A549 (cell line): Measurements from ENCODE around the gene ERFE. TPM values are rescaled to one million over a fixed set of nuclear protein-coding genes. Genes with fewer than 3 reads are reported as not detected.

Experiments used
- ATAC-seq, 2 experiments: fragments of 200-7000 bp in 1 of 2; fragments of >200 bp in 1 of 2; cut with Nextera tagmentation in 1 of 2; cut with Tn5 transposase in 1 of 2; 3 replicates each; pipeline versions ENCODE4 v1.8.0 to v1.9.1; 2018 to 2020; ENCODE audit warnings: mild to moderate bottlenecking in 1 of 2, moderate library complexity in 1 of 2
- CTCF ChIA-PET: fragments of 300-600 bp; sonication (Branson Sonifier 250); formaldehyde crosslinking; extraction: SDS; loops from one replicate; lab custom pipeline; 2021; ENCODE audit warnings: antibody characterized with exemption, inconsistent platforms; lab: Yijun Ruan, JAX
- POLR2A ChIA-PET: fragments of 350-600 bp; formaldehyde crosslinking; extraction: SDS; loops from one replicate; lab custom pipeline; 2021; ENCODE audit warnings: antibody characterized with exemption, inconsistent platforms; lab: Yijun Ruan, JAX
- DNase-seq, 2 experiments: peaks; one replicate each; pipeline versions ENCODE4 v3.0.0 to v3.0.0-alpha.2; 2011 to 2016; ENCODE audit warnings: low read depth in 1 of 2, low spot score in 1 of 2
- FAIRE-seq: peaks from 2 replicates; lab custom pipeline; 2011; peaks lifted over from hg19 to GRCh38; lab: Jason Lieb, UNC
- H3K27ac ChIP-seq, 2 experiments: fragments of >200 bp; sonication (Bioruptor Twin); formaldehyde crosslinking; 3 replicates each; pipeline ENCODE4 v1.5.1; 2016 to 2017
- H3K4me1 ChIP-seq: fragments of >200 bp; sonication (Bioruptor Twin); formaldehyde crosslinking; 3 replicates; pipeline ENCODE4 v1.6.1; 2016
- H3K4me2 ChIP-seq: fragments of >200 bp; sonication (Bioruptor Twin); formaldehyde crosslinking; 3 replicates; pipeline ENCODE4 v1.6.1; 2016
- H3K4me3 ChIP-seq: fragments of >200 bp; sonication (Bioruptor Twin); formaldehyde crosslinking; 3 replicates; pipeline ENCODE4 v1.5.1; 2016
- H3K9me3 ChIP-seq: fragments of >200 bp; sonication (Bioruptor Twin); formaldehyde crosslinking; 3 replicates; pipeline ENCODE4 v1.6.1; 2016
- ATOH8 ChIP-seq: fragments of 250-450 bp; sonication (Bioruptor Pico); IDR thresholded peaks from 2 replicates; pipeline ENCODE4 v1.5.0; 2020; ENCODE audit warnings: low read depth, mild to moderate bottlenecking, moderate library complexity
- BHLHE40 ChIP-seq: IDR thresholded peaks from 2 replicates; pipeline ENCODE4 v1.6.1; 2012; ENCODE audit warnings: low read depth, low read length, inconsistent platforms
- CBX8 ChIP-seq: fragments of 200-600 bp; sonication (generic); IDR thresholded peaks from 2 replicates; pipeline ENCODE4 v1.6.1; 2016
- CHD4 ChIP-seq: fragments of 200-600 bp; sonication (generic); IDR thresholded peaks from 2 replicates; pipeline ENCODE4 v1.6.1; 2016; ENCODE audit warnings: antibody characterized with exemption, mild to moderate bottlenecking, borderline replicate concordance
- ESRRA ChIP-seq: fragments of 150-350 bp; IDR thresholded peaks from 2 replicates; pipeline ENCODE4 v1.6.1; 2014; ENCODE audit warnings: mild to moderate bottlenecking, low read length, borderline replicate concordance
- FOSL2 ChIP-seq, 2 experiments: fragments of 450-650 bp in 1 of 2; fragments of >200 bp in 1 of 2; sonication (Bioruptor Twin) in 1 of 2; formaldehyde crosslinking; IDR thresholded peaks; 2 replicates each; pipeline versions ENCODE4 v1.5.0 to v1.6.1; 2016 to 2020; ENCODE audit warnings: mild to moderate bottlenecking in 1 of 2, moderate library complexity in 1 of 2
- FOXS1 ChIP-seq: fragments of 250-450 bp; sonication (Bioruptor Pico); IDR thresholded peaks from 2 replicates; pipeline ENCODE4 v1.5.0; 2020; ENCODE audit warnings: mild to moderate bottlenecking, moderate library complexity
- HDAC2 ChIP-seq: fragments of 200-600 bp; sonication (generic); IDR thresholded peaks from 2 replicates; pipeline ENCODE4 v1.6.1; 2016
- HOXB13 ChIP-seq: fragments of 250-450 bp; sonication (Bioruptor Pico); IDR thresholded peaks from 2 replicates; pipeline ENCODE4 v1.5.0; 2020; ENCODE audit warnings: low read depth, mild to moderate bottlenecking, moderate library complexity
- MAZ ChIP-seq: fragments of 150-350 bp; IDR thresholded peaks from 2 replicates; pipeline ENCODE4 v1.6.1; 2014; ENCODE audit warnings: antibody characterized with exemption, low read depth, low read length, borderline replicate concordance
- MYC ChIP-seq: IDR thresholded peaks from 2 replicates; pipeline ENCODE4 v1.6.1; 2012; ENCODE audit warnings: mild to moderate bottlenecking, inconsistent platforms, low read length, improper control_type of control experiment, borderline replicate concordance
- NFE2L2 ChIP-seq: fragments of 150-350 bp; conservative IDR thresholded peaks from 2 replicates; pipeline ENCODE4 v1.6.1; 2014; ENCODE audit warnings: low read length
- POLR2AphosphoS2 ChIP-seq: conservative IDR thresholded peaks from 2 replicates; pipeline ENCODE4 v1.6.1; 2012; ENCODE audit warnings: low read length, improper control_type of control experiment, inconsistent platforms
- RNF2 ChIP-seq: fragments of 200-600 bp; sonication (generic); IDR thresholded peaks from 2 replicates; pipeline ENCODE4 v1.6.1; 2016; ENCODE audit warnings: low read depth, mild to moderate bottlenecking, antibody characterized with exemption, moderate library complexity, borderline replicate concordance
- TFCP2L1 ChIP-seq: fragments of 250-450 bp; sonication (Bioruptor Pico); IDR thresholded peaks from 2 replicates; pipeline ENCODE4 v1.5.0; 2021; ENCODE audit warnings: mild to moderate bottlenecking
- ZC3H11A ChIP-seq: fragments of 450-650 bp; IDR thresholded peaks from 2 replicates; pipeline ENCODE4 v1.6.1; 2014; ENCODE audit warnings: antibody characterized with exemption, mild to moderate bottlenecking
- ZSCAN20 ChIP-seq: fragments of 250-450 bp; sonication (Bioruptor Pico); IDR thresholded peaks from 2 replicates; pipeline ENCODE4 v1.8.0; 2022; ENCODE audit warnings: mild to moderate bottlenecking, moderate library complexity
- WGBS: methylation state at CpG from one replicate; pipeline ENCODE4 v1.1.6; 2017; ENCODE audit errors: missing lambda C conversion rate; 5-methylcytosine and 5-hydroxymethylcytosine counted together
- polyA plus RNA-seq, 4 experiments: library from polyadenylated mRNA; depleted of rRNA in 3 of 4; stranded (reverse); fragments of >200 nt; fragmentation: RNase III in 1 of 4; extraction: RNeasy Plus Mini Kit Qiagen cat#74134 plus additional on column Dnase treatment in 1 of 4; gene quantifications; 2 replicates in 3 of 4; 3 replicates in 1 of 4; pipeline ENCODE4 v1.2.3, GENCODE V29; 2011 to 2017
- TF ChIP-seq, protein P1 (sequence below): fragments of 250-450 bp; sonication (Bioruptor Pico); IDR thresholded peaks from 2 replicates; pipeline ENCODE4 v1.5.0; 2021; ENCODE audit warnings: mild to moderate bottlenecking, moderate library complexity, borderline replicate concordance

Gene ERFE
- polyA plus RNA-seq, 2 of the 4 experiments (the other 2 are of a cell fraction) = 2.6 TPM

- ATAC-seq (no peak), DNase-seq (no peak), FAIRE-seq (no peak)
- WGBS = 67% methylated on average over 21 of the region's 22 CpGs
- no peaks in the 10 kb centered on the region for H3K4me1 ChIP-seq
- CTCF ChIA-PET = interaction anchor here (0.9 to 2.9 kb wide), 5 partner anchors 10 to 295 kb away, joined by 3 to 13 read pairs (median 3); partner anchors contain the start of gene KLHL30
- POLR2A ChIA-PET = no interaction called here
- H3K4me3 ChIP-seq = no peak overlapping the region
- no peak for TF ChIP-seq NFE2L2
- no peaks in the 10 kb centered on the region for H3K9me3 ChIP-seq
- H3K27ac ChIP-seq = no peak overlapping the region
- no peak overlapping the region for H3K4me2 ChIP-seq
These were observed 5.7 kb upstream of the ERFE start for GRCh38 chr2:238152771-238153688.

DNA sequence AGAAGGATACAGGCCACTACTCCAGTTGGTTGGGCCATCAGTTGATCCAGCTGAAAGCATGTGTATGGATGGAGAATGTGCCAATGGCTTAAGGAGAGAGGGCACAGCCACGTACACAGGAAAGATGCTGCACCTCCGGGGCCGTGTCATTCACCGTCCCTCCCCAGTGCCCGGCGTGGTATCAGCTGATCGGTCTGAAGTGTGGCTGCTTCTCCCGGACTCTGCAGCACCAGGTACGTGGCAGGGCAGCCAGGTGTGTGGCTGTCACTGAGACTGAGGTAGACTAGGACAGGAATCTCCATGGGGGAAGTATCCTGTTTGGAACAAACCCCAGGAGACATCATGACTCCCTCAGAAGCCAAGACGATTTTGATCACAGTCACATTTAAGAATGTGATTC lies 4.2 kb upstream of the ERFE start:
- no peak for FAIRE-seq
- Histone ChIP-seq H3K4me2 (no peak overlapping the region), H3K27ac (no peak overlapping the region), H3K4me1 (peaks cover 3% of the 10 kb centered on the region; the same call in 2 of the 3 replicates), H3K9me3 (no peaks in the 10 kb centered on the region), H3K4me3 (no peak overlapping the region)
- ChIA-PET POLR2A (no interaction called here), CTCF (no interaction called here)
- WGBS = 84% methylated on average over 10 of the region's 10 CpGs
- TF ChIP-seq CBX8 (no peak), MYC (no peak), MAZ (no peak), ESRRA (no peak), CHD4 (no peak), POLR2AphosphoS2 (no peak), BHLHE40 (no peak), RNF2 (no peak), NFE2L2 (no peak), ATOH8 (CRISPR knock-in tag) (no peak)
- ATAC-seq = no peak
- no peak for DNase-seq

DNA sequence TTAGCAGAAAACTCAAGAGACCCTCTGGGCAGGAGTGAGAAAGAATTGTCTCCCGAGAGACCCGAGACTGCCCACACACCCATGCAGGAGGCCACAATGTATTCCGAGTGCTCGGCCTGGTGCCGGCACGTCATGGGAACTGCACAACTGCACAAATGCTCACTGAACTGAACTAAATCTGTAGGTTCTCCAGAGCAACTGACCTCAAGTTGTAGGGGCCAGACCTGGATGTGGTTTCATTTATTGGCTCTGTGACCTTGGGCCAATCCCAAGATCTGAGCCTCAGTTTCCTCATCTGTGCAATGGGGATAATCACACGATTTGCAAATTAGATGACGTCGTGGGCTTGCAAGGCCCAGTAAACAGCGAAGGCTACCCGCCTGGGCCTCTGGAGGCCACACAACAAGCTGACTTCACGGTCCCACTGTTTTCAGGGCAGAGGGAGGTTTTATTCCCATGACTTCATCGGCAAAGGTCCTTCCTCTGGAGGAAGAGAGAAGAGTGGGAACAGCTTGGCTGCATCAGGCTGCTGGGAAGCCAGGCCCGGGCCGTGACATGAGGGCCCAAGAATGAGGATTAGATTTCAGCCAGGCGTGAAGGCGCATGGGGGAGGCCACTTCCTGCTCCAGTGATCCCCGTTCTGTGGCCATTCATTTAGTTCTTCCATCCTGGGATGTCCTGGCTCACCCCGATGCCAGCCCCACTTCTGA lies 3.6 kb upstream of the ERFE start:
- FAIRE-seq = no peak
- no peak overlapping the region for H3K27ac ChIP-seq
- H3K4me3 ChIP-seq = no peak overlapping the region
- POLR2A ChIA-PET = no interaction called here
- WGBS = 88% methylated on average over 19 of the region's 19 CpGs
- TF ChIP-seq TFCP2L1 (no peak), ZC3H11A (no peak), FOXS1 (CRISPR knock-in tag) (no peak), ZSCAN20 (no peak), FOSL2 (IDR thresholded peaks at IDR 0.05) (no peak), FOSL2 (CRISPR knock-in tag; IDR thresholded peaks at IDR 0.05) (no peak), HDAC2 (no peak), HOXB13 (no peak), CBX8 (no peak), MAZ (no peak)
- TF ChIP-seq, protein P1, sequence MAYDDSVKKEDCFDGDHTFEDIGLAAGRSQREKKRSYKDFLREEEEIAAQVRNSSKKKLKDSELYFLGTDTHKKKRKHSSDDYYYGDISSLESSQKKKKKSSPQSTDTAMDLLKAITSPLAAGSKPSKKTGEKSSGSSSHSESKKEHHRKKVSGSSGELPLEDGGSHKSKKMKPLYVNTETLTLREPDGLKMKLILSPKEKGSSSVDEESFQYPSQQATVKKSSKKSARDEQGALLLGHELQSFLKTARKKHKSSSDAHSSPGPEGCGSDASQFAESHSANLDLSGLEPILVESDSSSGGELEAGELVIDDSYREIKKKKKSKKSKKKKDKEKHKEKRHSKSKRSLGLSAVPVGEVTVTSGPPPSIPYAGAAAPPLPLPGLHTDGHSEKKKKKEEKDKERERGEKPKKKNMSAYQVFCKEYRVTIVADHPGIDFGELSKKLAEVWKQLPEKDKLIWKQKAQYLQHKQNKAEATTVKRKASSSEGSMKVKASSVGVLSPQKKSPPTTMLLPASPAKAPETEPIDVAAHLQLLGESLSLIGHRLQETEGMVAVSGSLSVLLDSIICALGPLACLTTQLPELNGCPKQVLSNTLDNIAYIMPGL (CRISPR knock-in tag) = no peak
- TF ChIP-seq, all 56 proteins: peak for 0
- no peak for ATAC-seq
- no peaks in the 10 kb centered on the region for H3K9me3 ChIP-seq
- CTCF ChIA-PET = no interaction called here
- H3K4me1 ChIP-seq = peaks cover 10% of the 10 kb centered on the region; the same call in 2 of the 3 replicates
- H3K4me2 ChIP-seq = no peak overlapping the region
- DNase-seq = no peak
